Glutamatergic neuron (in vitro differentiated cells): ENCODE results near the gene LRRC4B. TPM values are rescaled to one million over a fixed set of nuclear protein-coding genes. Genes with fewer than 3 reads are reported as not detected.
A peak's percentile ranks its signal among the peaks of the same experiment; 100 is the strongest.
"Not testable (repeated sequence)": the region's sequence is repeated elsewhere in the genome, so short reads cannot be mapped to it uniquely, and the experiment has no call there.

ENCODE experiments used
- DNase-seq: peaks from one replicate; pipeline ENCODE4 v3.0.0; 2022
- H3K27ac Mint-ChIP-seq: one replicate; pipeline ENCODE4 v1.8.0; 2020; ENCODE audit warnings: mild to moderate bottlenecking, mixed read lengths, inconsistent platforms; ENCODE audit not compliant: unreplicated experiment
- H3K27me3 Mint-ChIP-seq: one replicate; pipeline ENCODE4 v1.8.0; 2020; ENCODE audit warnings: mild to moderate bottlenecking, moderate library complexity, mixed read lengths, inconsistent platforms; ENCODE audit not compliant: unreplicated experiment
- H3K36me3 Mint-ChIP-seq: one replicate; pipeline ENCODE4 v1.8.0; 2020; ENCODE audit warnings: mild to moderate bottlenecking, mixed read lengths, inconsistent platforms; ENCODE audit not compliant: unreplicated experiment
- H3K4me1 Mint-ChIP-seq: one replicate; pipeline ENCODE4 v1.8.0; 2020; ENCODE audit warnings: mild to moderate bottlenecking, low read depth, mixed read lengths, inconsistent platforms; ENCODE audit not compliant: unreplicated experiment
- H3K4me3 Mint-ChIP-seq: one replicate; pipeline ENCODE4 v1.8.0; 2020; ENCODE audit warnings: mild to moderate bottlenecking, mixed read lengths, inconsistent platforms; ENCODE audit not compliant: unreplicated experiment
- H3K9me3 Mint-ChIP-seq: one replicate; pipeline ENCODE4 v1.8.0; 2020; ENCODE audit warnings: mild to moderate bottlenecking, moderate library complexity, mixed read lengths, inconsistent platforms; ENCODE audit not compliant: unreplicated experiment
- CTCF ChIP-seq: fragments of 200-600 bp; sonication (generic); IDR thresholded peaks from one replicate; pipeline ENCODE4 v1.5.0; 2021; ENCODE audit not compliant: partially characterized antibody, unreplicated experiment
- total RNA-seq: library from RNA; stranded (reverse); fragmentation: NEBNext Ultra II Directional; extraction: Animal tissue kit (Norgen Biotek cat#: 25700); gene quantifications from one replicate; pipeline ENCODE4 v1.2.1, GENCODE V29; 2021; ENCODE audit not compliant: unreplicated experiment

The LRRC4B gene
- total RNA-seq, 1 donor from 2014 or later, result 28.5 TPM

- H3K36me3 Mint-ChIP-seq, result peaks cover 4% of the 10 kb centered on the region
- no peaks in the 10 kb centered on the region for H3K4me1 Mint-ChIP-seq
- H3K27me3 Mint-ChIP-seq, result peaks cover 7% of the 10 kb centered on the region
- no peak for DNase-seq
- TF ChIP-seq CTCF, result no peak
- H3K9me3 Mint-ChIP-seq, result peaks cover 2% of the 10 kb centered on the region
- H3K27ac Mint-ChIP-seq, result no peak overlapping the region
- no peak overlapping the region for H3K4me3 Mint-ChIP-seq
Measured at GRCh38 chr19:50601407-50602088, 33.3 kb upstream of the LRRC4B start.

DNA sequence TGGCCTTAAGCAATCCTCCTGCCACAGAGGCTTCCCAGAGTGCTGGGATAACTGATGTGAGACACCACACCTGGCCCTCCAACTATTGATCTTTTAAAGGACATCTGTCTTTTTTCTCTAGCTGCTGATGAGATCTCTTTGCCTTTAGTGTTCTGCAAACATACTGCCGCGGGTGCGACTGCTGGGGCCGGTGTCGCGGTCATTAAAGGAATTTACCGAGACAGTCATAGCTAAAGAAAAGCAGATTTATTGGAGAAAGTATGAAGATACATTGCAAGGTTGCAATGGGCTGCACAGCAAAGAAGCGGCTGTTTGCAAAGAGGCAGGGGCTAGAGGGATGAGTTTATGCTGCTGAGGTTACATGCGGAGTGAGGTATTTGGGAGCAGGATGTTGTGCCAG lies 31.2 kb upstream of the LRRC4B start:
- DNase-seq, result no peak
- Mint-ChIP-seq H3K4me3 (no peak overlapping the region), H3K9me3 (peaks cover 3% of the 10 kb centered on the region), H3K4me1 (no peaks in the 10 kb centered on the region), H3K27ac (no peak overlapping the region), H3K27me3 (peaks cover 4% of the 10 kb centered on the region), H3K36me3 (peaks cover 4% of the 10 kb centered on the region)
- no peak for TF ChIP-seq CTCF

GRCh38 chr19:50590191-50590590 lies 22.0 kb upstream of the LRRC4B start:
- Mint-ChIP-seq H3K36me3 (no peaks in the 10 kb centered on the region), H3K4me3 (no peak overlapping the region), H3K4me1 (no peaks in the 10 kb centered on the region), H3K27me3 (peaks cover 5% of the 10 kb centered on the region), H3K27ac (no peak overlapping the region), H3K9me3 (peaks cover 6% of the 10 kb centered on the region)
- no peak for DNase-seq
- TF ChIP-seq CTCF, result no peak

DNA sequence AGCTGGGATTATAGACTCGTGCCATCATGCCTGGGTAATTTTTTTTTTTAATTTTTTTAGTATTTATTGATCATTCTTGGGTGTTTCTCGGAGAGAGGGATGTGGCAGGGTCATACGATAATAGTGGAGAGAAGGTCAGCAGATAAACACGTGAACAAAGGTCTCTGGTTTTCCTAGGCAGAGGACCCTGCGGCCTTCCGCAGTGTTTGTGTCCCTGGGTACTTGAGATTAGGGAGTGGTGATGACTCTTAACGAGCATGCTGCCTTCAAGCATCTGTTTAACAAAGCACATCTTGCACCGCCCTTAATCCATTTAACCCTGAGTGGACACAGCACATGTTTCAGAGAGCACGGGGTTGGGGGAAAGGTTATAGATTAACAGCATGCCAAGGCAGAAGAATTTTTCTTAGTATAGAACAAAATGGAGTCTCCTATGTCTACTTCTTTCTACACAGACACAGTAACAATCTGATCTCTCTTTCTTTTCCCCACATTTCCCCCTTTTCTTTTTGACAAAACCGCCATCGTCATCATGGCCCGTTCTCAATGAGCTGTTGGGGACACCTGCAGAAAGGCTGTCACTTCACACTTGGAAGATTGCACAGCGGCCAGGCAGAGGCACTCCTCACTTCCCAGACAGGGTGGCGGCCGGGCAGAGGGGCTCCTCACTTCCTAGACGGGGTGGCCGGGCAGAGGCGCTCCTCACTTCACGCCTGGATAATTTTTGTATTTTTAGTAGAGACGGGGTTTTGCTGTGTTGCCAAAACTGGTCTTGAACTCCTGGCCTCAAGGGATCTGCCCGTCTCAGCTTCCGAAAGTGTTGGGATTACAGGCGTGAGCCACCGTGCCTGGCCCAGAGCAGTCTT lies 13.8 kb upstream of the LRRC4B start:
- H3K9me3 Mint-ChIP-seq, H3K36me3 Mint-ChIP-seq, DNase-seq, H3K27me3 Mint-ChIP-seq, H3K4me3 Mint-ChIP-seq, H3K4me1 Mint-ChIP-seq: not testable (repeated sequence)
- peak overlapping the region; percentile 85 for H3K27ac Mint-ChIP-seq

GRCh38 chr19:50580970-50581634 lies 12.9 kb upstream of the LRRC4B start:
- Mint-ChIP-seq H3K36me3 (peaks cover 3% of the 10 kb centered on the region), H3K4me1 (peaks cover 1% of the 10 kb centered on the region), H3K4me3 (no peak overlapping the region), H3K27me3 (peaks cover 2% of the 10 kb centered on the region), H3K27ac (peak overlapping the region; percentile 89), H3K9me3 (peaks cover 9% of the 10 kb centered on the region)
- TF ChIP-seq CTCF, result no peak
- DNase-seq, result no peak
